HG03521 (cell line): ENCODE results near the gene ALG8.
"Not testable (repeated sequence)": the region's sequence is repeated elsewhere in the genome, so short reads cannot be mapped to it uniquely, and the experiment has no call there.

Experiments used
- ATAC-seq: cut with Tn5 transposase; IDR thresholded peaks from one replicate; pipeline ENCODE4 v1.9.1; 2021; ENCODE audit warnings: mild to moderate bottlenecking, moderate library complexity; ENCODE audit not compliant: unreplicated experiment

The ALG8 gene

DNA sequence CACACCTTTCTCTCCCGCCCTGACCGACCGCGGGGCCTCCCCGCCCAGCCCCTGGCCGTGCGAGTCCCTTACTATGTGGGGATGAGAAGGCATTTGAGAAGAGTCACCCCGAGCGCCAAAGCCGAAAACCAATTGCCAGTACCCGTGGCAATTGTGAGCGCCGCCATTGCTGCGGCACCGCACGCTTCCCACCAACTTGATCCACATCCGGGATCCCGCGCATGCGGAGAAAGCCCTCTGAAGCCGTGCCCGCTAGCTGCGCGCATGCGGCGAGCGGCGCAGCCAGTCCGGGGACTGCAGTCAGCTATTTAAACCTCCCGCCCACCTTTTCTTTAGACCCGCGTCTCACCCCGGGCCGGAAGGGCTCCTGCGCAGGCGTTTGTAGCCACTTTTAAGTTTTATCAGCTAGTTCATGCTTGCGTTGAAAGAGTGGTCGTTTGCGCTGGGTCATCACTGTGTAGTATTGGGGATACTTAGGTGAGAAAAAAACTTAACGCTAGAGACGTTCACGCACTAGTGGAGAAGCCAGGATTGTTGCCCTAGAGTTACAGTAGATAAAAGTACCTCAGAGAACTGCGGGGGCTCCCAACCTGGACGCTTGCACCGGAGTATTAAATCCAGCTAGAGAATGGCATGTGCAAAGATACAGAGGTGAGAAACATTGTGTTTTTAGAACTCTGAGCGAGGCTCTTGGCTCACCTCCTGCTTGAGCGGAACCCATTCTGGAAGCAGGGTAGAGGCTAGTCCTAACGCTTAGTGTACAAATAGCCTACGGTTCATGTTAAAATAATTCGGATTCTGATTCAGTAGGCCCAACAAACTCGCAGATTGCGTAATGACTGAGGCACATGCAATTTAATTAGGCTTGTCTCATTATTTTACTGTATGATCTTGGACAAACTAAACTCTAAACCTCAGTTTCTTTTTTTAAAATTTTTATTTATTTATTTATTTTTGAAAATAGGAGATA lies at the start of gene ALG8:
Gene ALG8 (minus strand): TSS at position 205 of the 970 bp plus-strand sequence. CDS start 38 bp downstream, at position 167.
- peak; percentile 92 for ATAC-seq

DNA sequence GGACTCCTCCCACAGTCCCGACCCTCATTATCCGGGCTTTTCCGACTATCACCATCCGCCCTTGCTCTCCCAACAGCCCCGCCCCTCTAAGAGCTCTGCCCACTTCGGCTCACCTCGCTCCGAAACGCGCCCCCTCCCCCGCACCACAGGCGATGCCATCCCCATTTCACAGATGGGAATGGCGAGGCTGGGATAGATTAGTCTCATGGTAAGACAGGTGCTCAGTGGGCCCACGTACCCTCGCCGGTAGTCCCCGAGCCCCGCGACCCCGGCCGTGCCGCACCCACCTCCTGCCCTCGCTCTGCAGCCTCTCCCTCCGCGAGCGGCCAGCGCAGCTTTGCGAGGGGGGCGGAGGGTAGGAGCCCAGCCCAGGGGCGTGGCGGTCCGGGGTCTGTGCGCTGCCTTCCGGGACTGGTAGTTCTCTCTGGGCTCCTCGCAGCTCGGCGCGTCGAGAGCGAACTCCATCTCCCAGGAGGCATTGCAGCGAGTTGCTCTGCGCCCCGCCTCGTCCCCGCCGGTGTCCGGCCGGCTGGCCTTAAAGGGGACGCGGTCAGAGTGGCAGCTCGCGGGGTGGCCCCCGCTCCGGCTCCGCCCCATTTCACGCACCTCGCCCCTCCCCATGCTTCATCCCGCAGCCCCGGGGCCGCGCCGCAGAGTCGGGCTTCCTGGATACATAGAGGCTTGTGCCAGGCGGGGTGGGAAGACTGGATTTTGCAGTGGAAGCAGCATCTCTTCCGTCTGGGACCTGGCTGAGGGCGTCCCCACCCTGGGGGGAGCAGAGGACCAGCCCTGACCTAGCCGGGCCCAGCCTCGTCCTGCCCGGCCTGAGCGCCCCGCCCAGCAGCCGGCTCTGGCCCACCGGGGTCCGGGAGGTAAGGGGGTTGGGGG lies 49.1 kb upstream of the ALG8 start, which contains the start of the genes KCTD21 and USP35:
Gene KCTD21 (minus strand): TSS at position 341 of the 888 bp plus-strand sequence. CDS start 14,072 bp downstream, outside the sequence.
Gene USP35 (plus strand): TSS at position 634 of the 888 bp plus-strand sequence. CDS start 7,327 bp downstream, outside the sequence.
- ATAC-seq: peak; percentile 97

- ATAC-seq: peak; percentile 14
Observed at GRCh38 chr11:78187366-78188285, 48.2 kb upstream of the ALG8 start.

DNA sequence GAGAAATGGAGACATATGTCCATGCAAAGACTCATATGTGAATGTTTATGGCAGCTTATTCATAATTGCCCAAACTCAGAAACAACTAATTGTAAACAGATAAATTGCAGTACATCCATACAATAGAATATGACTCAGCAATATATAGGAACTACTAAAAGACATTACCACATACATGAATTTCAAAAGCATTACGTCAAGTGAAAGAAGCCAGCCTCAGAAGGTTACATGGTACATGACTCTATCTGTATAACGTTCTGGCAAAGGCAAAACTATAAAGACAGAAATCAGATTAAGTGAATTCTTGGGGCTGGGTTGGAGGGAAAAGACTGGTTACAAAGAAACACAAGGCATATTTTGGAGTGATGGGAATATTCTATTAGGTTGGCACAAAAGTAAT lies 41.8 kb upstream of the ALG8 start:
- ATAC-seq: no peak

- ATAC-seq: no peak
Observed at GRCh38 chr11:78180751-78181150, 41.3 kb upstream of the ALG8 start.

- no peak for ATAC-seq
Observed at GRCh38 chr11:78179459-78180071, 40.1 kb upstream of the ALG8 start.

DNA sequence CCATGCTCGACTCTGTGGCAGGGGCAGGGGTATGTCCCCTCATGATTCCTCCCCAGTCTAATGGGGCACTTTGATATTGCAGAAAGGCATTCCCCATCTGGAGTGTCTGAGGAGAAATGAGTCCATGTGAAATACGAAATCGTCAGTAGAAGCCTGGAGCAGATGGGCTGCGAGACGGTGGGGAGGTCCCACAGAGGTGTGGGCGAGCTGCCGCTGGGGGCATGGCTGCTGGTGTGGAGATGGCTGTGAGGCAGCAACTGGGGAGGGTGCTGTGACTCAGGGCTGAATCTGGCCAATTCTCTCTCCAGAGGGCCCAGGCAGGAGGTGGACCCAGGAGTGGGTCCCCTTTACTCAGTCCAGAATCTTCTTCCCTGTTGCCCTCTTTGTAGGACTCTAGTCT lies 37.8 kb upstream of the ALG8 start:
- no peak for ATAC-seq

GRCh38 chr11:78176605-78177141 lies 37.2 kb upstream of the ALG8 start:
- ATAC-seq: no peak

DNA sequence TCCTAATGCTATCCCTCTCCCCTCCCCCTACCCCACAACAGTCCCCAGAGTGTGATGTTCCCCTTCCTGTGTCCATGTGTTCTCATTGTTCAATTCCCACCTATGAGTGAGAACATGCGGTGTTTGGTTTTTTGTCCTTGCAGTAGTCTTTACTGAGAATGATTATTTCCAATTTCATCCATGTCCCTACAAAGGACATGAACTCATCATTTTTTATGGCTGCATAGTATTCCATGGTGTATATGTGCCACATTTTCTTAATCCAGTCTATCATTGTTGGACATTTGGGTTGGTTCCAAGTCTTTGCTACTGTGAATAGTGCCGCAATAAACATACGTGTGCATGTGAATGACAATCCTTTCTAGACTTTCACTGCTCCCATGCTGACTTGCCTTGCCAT lies 36.4 kb upstream of the ALG8 start:
- ATAC-seq: not testable (repeated sequence)

DNA sequence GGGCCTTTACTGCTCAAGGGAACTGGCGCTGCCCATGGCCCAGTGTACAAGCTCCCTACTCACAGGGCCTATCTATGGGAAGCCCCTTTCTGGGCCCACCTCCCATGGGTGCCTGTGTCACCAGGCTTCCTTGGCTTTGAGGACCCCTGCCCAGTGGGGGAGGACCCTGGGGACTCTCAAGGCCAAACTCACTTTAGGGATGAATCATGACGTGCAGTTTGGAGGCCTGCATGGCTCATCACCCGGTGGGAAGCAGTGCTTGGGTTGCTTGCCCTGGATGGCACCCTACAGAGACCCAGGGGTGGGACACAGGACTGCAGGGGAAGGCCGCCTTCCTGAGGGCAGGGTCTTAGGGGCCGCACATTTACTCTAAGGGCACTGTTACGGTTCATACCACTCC lies 32.5 kb upstream of the ALG8 start:
- no peak for ATAC-seq

DNA sequence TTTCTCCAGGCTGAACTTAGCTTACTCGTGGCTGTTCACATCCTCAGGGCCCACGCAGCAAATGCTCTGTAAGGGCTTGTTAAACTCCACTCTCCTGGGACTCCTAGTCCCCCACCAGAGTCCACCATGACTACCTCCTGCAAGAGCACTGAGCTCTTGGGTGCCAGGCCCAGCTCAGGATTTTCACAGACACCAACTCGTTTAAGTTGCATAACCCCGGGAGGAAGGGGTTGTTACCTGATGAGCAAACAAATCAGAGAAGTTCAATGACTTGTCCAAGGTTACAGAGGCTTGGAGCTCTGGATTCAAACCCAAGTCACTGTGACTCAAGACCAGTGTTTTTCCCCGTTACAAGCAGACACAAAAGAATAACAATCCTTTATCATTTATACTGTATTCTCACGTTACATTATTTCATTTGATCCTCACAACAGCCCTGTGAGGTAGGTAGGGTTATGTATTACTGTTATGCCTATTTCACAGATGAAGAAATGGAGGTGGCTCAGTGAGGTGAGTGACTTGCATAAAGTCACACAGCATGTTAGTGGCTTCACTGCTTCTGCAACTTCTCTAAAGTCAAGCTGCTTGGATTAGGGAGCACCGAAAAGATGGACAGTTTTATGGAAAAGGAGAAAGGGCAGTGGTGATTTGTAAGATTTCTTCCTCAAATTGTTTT lies 31.6 kb upstream of the ALG8 start:
- ATAC-seq: no peak

DNA sequence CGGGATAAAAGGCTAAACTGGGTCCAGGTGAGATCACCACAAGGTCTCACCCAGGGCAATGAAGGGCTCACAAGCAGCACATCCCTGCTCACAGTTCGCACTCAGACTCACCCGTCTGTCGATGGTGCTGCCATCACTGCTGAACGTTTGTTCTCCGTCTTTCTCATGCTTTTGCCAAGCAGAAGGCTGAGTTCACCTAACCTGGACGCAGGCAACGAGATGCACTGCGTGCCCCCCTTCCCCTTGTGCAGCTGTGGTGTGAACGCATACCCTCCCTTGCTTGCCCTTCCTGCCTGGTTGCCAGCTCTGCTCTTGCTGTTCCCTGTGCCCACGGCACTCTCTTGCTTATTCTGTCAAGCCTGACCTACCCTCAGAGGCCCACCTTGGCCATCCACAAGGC lies 31.0 kb upstream of the ALG8 start:
- ATAC-seq: no peak

GRCh38 chr11:78168539-78169477 lies 29.4 kb upstream of the ALG8 start:
- no peak for ATAC-seq

DNA sequence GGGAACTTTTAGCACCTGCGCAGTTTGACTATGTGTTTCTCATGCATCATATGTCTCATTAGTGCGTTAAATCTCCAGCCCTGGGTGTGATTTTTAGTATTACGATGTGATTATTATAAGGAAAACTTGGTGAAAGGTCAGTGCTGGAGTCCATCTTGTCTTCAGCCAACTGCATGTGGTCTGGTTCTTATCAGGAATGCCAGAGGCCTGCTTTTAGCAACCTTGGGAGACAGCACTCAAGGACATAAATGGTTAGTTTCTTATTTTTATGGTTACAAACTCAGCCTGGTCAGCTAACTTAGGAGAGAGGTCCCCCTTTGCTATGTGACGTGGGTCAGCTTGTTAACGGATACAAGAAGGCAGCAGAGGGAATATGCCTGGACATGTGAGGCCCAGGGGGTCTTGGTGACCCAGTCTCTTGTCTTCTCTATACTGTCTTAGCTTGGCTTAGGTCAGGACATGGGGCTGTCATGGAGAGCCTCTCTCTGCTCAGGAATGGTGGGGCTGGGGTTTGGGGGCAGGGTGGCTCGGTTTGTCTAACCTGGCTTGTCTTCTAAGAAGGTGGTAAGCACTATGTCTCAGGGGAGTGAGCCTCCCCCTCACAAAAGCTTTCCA lies 27.5 kb upstream of the ALG8 start:
- ATAC-seq: no peak

DNA sequence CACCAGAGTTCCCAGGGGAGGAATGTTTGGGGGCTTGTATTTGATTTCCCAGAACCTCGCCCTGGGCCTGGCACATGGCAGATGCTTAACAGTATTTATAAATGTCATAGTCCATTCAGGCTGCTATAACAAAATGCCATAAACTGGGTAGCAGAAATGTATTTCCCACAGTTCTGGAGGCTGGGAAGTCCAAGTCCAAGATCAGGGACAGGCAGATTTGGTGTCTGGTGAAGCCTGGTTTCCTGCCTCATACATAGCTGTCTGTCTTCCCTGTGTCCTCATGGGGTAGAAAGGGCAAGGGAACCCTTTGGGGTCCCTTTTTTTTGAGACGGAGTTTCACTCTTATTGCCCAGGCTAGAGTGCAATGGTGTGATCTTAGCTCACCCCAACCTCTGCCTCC lies 25.0 kb upstream of the ALG8 start:
- ATAC-seq: no peak

- no peak for ATAC-seq
Observed at GRCh38 chr11:78163828-78164227, 24.4 kb upstream of the ALG8 start.

DNA sequence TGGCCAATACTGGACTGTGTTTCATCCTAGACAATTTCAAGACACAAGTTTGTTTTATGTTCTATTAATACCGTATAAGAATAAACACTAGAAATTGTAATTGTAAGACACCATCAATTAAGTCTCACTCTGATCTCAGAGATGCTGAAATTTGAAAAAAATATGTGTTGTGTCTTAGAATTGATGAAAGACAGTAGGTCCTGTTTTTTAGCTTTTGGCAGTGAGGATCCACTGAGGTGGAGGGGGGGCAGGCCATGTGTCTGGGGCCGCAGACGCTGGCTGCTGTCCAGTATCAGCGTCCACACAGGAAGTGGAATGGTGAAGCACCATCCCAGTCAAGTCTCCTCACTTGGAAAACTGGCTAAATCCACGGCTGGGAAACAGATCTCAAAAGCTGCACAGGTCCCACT lies 22.5 kb upstream of the ALG8 start:
- no peak for ATAC-seq
